NCI-H2196 (cell line): Measurements from ENCODE around the gene GRM8.

Experiments used
- DNase-seq: peaks from one replicate; lab custom pipeline; 2025; ENCODE audit not compliant: unreplicated experiment; lab: John Stamatoyannopoulos, UW

The GRM8 gene

DNA sequence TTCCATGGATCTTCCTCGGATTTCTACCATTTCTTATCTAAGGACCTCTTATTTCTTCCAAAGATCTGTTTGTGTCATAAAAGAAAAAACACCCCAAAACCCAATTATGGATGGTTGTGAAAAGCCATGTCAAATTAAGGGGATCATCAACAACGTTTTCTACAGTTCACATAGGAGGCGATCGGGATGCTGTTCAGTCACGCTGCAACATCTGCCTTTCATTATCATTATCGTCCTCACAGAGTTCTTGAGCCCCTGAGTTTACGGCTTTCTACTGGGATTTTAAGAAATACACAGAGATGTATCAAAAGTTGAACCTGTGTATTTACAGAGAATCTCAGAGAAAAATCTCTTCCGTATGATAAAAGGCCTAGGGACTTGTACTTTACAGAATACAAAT lies 101.4 kb downstream of the GRM8 start:
- DNase-seq = no peak

DNA sequence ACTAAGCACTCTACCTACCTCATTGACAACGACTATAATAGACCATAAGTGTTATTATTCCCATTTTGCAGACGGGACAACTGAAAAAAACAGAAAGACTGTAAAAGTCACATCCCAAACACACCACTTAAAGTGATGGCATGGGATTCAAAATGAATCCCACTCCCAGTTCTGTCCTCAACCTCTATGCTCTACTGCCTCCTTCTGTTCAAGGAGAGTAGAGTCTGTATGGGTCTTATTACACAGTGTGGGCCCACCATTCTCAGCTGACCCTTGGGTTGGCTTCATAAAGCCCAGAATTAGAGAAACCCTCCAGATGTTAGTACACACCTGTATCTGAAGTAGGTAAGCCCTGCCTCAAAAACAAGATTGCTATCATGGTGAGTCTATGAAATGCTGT lies 102.2 kb downstream of the GRM8 start:
- DNase-seq = no peak

DNA sequence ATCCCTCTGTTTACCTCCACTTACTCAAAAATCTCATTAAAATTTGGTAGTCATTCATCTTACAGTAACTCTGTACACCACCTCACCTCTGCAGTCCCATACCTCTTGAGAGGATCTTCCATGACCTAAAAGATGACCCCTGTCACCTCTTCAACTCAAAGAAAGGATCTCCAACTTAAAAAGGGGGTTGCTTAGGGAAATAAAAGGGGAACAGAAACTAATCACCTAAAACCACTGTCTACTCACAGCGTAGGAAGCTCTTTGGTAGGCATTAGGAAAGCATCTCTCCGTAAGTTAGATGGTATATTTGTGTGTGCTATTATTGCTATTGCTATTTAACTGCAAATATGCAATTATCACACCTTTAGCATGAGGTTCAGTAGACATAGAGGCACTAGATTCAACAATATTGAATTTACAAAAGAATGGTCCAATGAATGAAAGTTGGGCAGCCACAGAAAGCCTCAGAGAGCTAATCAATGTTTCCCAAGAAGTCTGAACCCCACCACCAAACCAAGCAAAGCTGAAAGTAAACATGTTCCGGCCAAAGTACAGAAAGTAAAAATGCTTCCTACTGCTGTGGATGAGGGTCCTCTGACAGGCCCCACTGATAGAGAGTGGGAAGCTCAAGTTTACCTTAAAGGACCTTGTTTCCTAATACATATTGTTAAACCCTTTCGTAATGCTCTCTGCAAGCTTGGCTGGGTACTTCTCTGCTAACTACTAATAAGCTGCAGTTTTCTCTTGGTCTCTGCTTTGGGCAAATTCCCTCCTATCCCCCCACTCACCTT lies 105.8 kb downstream of the GRM8 start:
- no peak for DNase-seq

DNA sequence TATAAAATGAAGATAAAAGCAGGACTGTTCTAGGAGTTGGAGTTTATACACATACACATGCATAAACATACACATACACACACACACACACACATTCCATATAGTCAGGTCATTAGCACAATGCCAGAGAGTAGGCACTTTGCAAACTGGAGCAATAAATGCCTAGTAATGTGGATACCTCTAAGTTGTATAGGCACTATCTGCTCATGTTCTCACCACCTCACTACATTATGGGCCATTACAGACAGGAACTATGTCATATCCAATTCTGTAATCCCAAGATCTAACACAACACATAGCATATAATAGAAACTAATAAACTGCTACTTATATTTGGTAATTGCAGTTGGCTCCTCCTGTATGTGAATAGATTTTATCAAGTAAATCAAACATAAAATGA lies 115.6 kb downstream of the GRM8 start:
- DNase-seq = no peak

DNA sequence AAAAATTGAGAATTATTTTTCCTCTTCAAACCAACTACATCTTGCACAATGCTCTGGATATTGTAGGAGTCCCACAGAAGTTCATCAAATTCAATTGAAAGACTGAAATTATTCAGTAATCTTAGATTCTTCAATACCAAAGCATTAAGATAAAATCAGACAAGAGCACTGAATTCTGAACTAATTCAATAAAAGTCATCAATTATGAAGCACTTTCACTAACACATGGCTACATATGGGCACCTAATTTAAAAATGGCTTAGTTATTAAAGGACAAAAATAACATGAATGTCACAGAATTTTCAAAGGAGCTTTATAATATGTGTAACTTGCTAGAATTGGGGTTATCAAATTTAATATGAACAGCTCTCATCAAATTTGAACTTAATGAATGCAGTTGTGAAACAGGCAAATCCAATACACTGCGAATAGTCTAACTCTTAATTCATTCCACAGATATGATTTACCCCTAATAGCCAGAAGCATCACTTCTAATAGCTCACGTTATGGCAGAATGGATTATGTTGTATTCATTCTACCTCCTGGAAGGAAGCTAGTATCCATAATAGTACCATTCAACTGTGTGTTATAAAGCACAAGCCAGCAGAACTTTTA lies 116.8 kb downstream of the GRM8 start:
- DNase-seq = no peak

DNA sequence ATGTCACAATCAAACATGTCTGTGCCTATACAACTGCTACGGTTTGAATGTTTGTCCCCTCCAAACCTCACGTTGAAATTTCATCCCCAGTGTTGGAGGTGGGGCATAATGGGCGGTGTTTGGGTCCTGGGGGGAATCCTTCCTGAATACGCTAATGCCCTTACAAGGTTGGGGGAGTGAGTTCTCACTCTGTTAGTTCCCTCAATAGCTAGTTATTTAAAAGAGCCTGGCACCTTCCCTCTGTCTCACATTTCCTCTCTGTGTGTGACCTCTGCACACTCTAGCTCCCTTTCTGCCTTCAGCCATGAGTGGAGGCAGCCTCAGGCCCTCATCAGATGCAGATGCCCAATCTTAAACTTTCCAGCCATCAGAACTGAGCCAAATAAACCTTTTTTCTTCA lies 129.5 kb downstream of the GRM8 start:
- DNase-seq = no peak

DNA sequence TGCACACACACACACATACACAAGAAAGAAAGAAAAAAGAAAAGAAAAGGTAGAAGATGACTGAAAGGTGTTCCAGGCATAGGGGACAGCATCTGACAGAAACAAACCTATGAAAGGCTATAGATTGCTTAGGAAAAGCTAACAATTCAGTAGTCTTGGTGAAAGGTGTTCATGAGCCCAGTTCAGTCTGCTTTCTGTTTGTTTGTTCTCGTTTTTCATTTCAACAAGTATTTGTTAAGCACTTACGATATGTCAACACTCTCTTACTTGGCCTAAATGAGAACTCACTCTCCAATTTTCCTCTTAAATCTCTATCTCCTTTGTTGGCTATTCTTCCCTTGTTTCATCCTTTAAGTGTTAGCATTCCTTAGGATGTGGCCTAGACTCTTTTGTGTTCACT lies 133.2 kb downstream of the GRM8 start:
- DNase-seq = peak; percentile 60

DNA sequence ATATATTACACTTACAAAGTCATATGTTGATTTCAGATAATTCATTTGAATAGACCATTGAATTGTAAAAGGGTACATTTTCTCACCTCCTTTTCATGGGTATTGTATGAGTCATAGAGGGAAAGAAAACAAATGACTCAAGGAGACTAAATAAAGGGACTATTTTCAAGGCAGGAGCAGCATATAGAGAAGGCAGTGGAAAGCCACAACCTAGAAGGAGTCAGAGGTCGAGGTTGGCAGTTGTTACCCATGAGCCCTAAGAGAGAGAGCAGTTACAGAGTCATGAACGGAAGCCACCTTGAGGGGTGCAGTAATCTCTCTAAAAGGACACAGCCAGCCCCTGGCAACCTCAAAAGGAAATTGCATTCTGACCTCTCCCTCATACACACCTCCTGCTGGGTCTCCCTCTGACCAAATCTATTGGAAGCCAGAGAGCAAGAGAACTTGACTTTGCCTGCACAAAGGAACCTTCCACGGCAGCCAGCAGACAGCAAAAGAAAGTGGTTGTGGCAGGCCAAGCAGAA lies 137.9 kb downstream of the GRM8 start:
- DNase-seq = no peak

DNA sequence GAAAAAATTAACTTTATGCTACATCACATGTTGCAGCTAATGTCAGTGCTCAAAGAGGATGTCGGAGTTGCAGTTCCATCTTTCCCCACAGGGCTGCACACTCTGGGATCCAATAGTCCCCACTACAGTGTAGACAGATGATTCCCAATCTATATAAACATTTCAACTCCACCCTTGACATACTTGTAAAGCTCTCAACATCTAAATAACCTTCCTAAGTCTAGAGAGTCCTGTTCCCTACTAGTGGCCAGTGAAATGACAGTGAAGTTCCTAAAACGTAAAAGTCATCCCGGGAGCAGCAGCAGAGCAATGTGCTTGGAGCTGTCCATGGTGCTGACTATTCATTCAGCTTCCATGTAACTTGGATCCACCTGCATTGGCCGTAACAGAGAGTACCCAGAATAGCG lies 145.1 kb downstream of the GRM8 start:
- no peak for DNase-seq

DNA sequence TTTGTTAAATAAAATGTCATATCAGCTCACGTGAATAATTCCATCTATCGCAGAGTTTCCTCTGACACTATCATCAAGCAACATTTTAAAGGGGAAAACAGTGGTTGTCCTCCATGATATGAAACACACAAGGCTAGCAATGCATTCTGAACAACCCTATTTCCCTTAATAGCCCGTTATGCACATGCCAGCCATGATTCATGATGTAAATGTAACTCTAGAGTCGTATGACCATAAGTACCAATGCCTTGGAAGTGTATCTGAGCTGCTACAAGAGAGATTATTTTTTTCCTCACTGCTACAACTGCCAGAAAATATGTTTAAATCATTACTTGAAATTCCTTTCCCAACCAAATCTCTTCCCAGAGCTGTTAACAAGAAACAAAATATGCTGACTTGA lies 159.4 kb downstream of the GRM8 start:
- DNase-seq = no peak

DNA sequence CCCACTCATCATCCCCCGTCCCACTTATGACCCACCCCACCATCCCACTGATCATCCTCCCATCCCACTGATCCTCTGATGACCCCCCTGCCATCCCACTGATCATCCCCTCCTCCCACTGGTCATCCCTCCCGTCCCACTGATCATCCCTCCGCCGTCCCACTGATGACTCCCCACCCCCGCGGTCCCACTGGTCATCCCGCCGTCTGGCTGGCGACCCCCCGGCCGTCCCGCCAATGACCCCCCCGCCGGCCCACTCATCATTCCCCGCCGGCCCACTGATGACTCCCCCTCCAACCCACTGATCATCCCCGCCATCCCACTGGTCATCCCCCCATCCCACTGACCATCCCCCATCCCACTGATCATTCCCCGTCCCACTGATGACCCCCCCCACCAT lies 161.1 kb downstream of the GRM8 start:
- no peak for DNase-seq

DNA sequence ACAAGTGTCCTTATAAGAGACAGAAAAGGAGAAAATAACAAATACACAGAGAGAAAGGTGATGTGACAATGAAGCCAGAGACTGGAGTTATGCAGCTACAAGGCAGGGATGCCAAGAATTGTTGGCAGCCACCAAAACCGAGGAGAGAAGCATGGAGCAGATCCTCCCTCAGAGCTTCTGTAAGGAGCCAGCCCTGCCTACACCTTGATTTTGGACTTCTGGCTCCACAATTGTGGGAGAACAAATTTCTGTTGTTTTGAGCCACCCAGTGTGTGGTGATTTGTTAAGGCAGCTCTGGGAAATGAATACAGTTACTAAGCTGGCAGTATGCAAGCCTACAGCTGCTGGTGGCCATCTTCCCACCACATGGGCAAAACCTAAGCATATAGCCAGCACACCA lies 163.6 kb downstream of the GRM8 start:
- DNase-seq = no peak

DNA sequence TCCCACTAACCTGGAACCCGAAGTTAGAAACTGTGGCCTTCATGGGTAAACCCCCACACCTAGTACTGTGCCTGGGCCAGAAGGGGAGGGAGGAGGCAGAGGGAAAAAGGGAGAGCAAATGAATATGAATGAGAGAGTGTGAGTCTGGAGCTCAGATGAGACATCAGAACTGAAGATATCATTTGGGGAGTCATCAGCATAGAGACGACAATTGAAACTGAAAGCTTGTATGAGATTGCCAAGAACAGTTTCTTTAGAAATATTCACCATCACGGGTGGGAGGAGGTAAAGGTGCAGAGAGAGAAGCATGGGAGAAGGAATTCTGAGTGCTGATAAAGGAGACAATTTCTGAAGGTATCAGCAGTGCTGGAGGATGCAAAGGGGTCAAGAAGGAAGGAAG lies 171.2 kb downstream of the GRM8 start:
- DNase-seq = no peak

DNA sequence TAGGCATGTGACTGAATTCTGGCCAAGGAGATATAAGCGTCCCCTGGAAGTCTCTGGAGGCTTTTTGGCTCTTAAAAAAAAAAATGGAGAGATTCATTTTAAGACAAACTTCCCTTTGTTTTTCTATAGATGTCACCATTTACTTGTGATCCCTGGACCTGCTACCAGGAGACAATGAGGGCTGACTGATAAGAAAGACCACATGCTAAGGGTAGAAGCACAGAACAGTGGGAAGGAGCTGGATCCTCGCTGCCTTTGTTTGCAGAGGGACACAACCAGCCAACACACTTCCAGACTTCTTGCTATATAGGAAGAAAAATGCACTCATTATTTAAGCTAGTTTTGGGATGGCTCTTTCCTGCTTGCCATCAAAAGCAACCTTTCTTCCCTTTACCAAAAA lies 172.2 kb downstream of the GRM8 start:
- DNase-seq = no peak

DNA sequence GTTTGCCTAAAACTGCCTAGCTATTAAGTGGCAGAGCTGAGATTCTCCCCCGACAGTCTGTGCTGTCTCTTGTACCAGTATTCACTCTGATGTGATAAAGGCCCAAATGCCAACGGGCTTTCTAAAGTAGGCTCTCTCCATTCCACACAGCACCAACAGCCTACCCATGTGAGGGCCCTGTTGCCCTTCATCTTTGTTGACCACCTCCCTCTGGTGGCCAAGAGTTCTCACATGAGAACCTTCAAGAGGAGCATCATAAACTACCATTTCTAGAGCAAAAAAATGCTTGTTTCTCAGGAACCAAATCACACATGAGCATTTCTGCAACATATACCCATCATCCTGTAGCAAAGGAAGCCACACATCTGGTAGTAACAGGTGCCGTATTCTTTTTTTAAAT lies 185.8 kb downstream of the GRM8 start:
- DNase-seq = no peak

DNA sequence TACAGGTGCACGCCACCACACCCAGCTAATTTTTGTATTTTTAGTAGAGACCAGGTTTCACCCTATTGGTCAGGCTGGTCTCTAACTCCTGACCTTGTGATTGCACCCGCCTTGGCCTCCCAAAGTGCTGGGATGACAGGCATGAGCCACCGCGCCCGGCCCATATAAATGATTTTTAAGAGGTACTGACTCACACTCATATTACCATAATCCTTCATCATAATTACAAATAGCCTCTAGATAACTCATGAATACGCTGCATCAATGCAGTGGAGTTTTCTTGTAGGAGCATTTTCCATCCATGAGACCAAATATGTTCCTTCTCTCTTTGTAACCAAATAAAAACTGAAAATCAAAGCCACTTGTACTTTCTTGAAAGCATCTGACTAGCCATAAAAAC lies 193.3 kb downstream of the GRM8 start:
- DNase-seq = no peak

DNA sequence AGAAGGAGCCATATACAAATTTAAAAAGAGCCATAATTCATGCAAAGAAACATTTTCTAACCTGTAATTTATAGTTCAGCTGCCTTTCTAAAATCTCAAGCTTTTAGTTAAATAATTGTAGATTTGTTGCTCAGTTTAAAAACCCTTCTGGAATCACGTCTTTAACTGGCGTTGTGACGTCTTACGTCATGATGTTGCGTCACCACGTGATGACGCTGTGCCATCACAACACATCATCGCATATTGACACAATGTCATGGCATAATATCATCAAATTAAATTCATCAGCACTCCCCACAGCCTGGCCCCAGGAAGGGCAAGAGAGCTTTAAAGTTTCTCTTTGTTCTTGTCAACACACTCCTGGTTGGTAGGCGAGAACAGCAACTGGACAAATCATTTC lies 194.8 kb downstream of the GRM8 start:
- no peak for DNase-seq

DNA sequence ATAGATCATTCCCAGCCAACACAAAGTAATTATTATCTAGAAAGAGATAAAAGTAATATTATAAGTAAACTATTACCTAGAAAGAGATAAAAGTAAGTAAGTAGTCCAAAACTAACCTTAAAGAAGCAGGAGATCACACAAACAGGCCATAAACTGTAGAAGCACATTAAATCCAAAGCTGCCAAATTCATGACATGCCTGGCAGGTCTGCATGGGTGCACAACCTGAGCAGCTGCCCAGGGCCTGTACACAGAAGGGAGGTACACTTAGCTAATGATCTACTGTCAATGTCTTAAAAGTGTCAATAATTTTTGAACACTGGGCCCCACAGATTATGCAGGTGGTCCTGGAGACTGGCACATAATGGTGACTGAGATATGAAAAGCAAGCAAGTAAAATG lies 196.5 kb downstream of the GRM8 start:
- DNase-seq = no peak

DNA sequence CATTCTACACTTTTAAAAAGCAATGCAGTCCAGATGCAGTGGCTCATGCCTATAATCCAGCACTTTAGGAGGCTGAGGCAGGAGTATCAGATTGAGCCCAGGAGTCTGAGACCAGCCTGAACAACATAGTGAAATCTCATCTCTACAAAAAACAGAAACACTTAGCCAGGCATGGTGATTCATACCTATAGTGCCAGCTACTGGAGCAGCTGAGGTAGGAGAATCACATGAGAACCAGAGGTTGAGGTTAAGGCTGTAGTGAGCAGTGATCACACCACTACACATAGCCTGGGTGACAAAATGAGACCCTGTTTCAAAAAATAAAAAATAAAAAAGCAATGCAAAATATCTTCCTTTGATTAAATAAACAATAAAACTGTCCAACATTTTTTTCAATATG lies 205.2 kb downstream of the GRM8 start:
- no peak for DNase-seq

DNA sequence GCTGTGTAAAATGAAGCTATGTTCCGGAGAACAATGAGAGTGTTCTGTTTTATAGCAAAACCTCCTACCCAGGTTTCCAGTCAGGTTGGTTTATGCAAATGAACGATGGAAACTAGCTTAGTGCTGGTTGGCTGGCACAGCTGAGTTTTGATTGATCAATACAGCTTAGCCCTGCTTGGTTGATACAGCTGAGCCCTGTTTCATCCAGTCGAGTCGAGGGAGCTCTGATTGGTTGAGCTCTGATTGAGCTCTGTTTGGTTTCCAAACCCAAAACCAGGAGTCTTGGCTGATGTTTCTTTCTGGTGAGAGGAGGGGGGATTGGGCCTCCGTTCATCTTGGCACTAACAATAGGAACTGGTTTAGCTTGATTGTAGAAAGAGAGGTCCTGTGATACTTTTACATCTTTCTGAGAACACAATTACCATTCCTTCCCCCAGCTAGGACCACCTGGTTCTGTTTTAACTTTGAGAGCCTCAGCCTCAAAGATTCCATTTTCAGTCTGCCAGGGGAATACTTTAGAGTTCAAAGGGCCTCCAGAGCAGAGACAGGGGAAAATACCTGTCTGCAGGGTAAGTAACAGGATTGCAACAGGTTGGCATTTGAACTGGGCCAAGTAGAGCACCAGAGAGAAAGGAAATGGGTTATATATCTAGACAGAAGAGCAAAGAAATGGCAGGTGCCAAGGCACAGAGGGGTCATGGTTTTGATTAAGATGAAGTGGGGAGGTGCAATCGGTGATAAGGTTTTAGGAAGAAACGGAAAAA lies 210.9 kb downstream of the GRM8 start:
- no peak for DNase-seq

DNA sequence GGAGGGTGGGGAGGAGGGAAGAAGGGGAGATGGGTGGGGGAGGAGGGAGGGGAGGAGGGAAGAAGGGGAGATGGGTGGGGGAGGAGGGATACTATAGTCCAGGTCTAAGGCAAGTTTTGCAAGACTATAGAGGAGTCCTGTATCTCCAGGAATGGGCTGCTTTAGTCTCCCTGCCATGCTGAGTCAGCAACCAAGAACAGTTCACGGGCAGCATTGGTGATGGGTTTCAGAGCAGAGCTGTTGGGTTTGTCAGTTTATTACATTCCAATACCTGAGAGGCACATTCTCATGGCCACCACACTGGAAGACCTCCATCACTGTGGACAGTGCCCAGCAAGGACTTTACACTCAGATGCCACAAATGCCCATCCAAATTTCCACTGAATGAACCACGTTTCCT lies 212.7 kb downstream of the GRM8 start:
- no peak for DNase-seq

DNA sequence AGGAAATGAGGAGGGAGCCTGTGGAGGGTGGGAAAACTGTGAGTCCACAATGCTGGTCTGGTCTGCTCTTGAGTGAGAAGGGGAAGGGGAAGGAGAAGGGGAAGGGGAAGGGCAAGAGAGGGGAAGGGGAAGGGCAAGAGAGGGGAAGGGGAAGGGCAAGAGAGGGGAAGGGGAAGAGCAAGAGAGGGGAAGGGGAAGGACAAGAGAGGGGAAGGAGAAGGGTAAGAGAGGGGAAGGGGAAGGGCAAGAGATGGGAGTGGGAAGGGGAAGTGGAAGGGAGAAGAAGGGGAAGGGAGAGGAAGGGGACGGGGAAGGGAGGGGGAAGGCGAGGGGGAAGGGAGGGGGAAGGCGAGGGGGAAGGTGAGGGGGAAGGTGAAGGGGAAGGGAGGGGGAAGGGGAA lies 213.2 kb downstream of the GRM8 start:
- DNase-seq = no peak
